Activated CD4-positive, alpha-beta T cell treated with anti-CD3 and anti-CD28 coated beads for 1 hour (primary cell): ENCODE measurements around the gene NTSR1.

ENCODE experiments used
- DNase-seq: peaks from one replicate; pipeline ENCODE4 v3.0.0-alpha.2; 2020

The NTSR1 gene

DNA sequence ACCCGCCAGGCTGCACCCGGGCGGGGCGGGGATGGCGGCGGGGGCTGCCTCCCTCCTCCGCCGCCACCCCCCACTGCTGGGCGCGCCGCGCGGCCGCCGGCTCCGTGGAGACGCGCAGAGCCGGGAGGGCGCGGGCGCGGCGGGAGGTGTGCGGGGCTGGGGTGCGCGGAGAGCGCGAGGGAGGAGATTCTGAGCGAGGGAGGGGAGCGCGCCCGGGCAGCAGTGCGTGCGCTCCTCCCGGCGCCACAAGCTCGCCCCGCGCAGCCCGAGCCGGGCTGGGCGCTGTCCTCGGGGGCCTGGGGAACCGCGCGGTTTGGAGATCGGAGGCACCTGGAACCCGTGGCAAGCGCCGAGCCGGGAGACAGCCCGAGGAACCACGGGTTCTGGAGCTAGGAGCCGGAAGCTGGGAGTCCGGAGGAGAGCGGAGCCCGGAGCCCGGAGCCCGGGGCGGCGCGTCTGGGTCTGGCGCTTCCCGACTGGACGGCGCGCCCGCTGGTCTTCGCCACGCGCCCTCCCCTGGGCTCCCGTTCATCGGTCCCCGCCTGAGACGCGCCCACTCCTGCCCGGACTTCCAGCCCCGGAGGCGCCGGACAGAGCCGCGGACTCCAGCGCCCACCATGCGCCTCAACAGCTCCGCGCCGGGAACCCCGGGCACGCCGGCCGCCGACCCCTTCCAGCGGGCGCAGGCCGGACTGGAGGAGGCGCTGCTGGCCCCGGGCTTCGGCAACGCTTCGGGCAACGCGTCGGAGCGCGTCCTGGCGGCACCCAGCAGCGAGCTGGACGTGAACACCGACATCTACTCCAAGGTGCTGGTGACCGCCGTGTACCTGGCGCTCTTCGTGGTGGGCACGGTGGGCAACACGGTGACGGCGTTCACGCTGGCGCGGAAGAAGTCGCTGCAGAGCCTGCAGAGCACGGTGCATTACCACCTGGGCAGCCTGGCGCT lies at the start of gene NTSR1:
TSS of gene NTSR1 (plus strand) at position 246 of the 946 bp plus-strand sequence. CDS start at position 618, 372 bp downstream.
- no peak for DNase-seq

DNA sequence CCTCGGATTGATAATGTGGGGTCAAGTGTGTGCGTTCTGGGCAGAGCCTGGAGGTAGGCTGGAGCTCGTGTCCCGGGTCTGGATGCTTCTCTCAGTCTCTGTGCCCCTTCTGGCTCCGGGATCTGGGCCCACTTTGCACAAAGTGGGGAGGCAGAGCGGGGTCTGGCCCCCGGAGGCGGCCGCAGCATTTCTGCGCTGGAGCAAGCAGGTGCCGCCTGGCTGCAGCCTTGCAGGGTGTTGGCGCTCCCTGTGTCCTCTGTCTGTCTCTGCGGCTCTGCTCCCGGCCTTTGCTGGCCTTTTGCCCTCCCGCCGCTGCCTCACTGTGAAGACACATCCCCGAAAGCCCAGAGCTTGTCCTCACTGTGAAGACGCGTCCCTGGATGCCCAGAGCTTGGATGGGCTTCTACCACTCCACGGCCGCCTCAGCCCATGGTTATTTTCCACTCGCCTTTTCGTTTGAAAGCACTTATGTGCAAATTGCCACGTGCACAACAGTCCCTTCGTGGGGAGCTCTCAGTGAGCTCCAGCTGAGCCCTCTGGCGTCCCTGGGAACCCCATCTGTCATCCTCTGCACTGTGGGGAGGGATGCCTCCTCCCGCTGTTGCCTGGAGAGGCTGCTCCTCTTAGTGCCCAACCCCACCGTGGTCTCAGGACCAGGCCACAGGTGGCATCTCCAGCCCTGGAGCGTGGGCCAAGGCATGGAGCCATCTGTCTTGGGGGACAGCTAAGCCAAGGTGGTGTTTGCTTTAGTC lies 49.0 kb upstream of the NTSR1 start:
- no peak for DNase-seq

DNA sequence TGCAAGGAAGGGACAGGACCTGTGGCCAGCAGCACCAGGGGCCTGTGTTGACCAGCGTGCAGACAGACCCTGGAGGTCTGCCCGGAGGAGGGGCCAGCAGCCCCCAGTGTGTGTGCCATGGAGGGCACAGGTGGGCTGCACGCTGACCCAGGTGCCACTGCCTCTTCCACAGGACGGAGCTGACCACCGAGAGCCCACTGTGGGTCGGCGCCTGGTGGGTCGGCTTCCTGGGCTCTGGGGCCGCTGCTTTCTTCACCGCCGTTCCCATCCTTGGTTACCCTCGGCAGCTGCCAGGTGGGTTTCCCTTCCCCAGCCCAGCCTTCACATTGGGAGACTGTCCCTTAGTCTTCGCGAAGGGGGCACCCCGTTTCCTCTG lies 48.4 kb upstream of the NTSR1 start:
- no peak for DNase-seq

DNA sequence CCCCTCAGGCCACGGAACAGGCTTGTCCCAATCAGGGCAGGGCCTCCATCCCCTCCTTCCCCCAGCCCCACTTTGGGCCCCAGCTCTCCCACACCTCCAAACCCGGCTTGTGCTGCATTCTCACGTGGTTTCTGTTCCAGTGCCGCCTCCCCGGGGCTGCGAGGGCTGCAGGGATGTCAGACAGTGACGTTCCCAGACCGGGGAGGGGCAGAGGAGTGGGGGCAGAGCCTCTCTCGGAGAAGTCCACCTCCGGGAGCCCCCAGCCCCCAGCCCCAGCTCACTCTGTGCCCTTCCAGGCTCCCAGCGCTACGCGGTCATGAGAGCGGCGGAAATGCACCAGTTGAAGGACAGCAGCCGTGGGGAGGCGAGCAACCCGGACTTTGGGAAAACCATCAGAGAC lies 47.9 kb upstream of the NTSR1 start:
- DNase-seq, result no peak

DNA sequence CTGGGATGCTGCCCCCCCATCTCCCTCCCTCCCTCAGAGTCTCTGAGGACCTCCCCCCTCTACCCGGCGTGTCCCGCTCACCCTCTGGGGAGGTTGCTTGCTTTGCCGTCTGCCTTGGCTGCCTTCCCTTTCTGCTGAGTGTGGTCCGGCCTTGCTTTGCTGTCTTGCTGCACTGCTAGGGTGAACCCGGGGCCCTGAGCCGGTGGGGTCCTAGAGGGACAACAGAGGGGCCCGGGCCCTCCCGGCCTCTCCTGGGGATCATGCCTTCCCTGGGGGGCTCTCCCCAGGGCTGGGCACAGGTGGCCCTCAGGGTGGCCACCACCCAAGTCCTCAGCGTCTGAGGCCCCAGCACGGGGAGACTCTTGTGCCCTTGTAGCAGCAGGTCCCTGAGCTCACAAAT lies 47.0 kb upstream of the NTSR1 start:
- DNase-seq, result no peak

DNA sequence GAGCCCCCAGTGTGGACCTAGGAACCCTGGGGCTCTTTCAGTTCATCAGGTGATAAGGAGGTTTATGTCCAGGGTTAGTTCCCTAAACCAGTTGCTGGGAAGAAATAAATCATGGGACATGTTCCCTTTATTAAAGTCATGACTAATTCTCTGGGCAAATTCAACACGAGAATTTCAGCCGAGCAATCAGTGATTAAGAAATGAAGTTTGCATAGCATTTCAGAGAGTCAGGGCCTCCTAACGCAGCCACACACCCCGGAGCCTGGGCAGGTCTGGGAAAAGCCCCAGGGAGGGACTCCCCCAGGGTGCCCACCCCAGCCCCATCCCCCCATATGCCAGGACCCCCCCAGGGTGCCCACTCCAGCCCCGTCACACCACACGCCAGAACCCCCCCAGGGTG lies 46.2 kb upstream of the NTSR1 start:
- no peak for DNase-seq

DNA sequence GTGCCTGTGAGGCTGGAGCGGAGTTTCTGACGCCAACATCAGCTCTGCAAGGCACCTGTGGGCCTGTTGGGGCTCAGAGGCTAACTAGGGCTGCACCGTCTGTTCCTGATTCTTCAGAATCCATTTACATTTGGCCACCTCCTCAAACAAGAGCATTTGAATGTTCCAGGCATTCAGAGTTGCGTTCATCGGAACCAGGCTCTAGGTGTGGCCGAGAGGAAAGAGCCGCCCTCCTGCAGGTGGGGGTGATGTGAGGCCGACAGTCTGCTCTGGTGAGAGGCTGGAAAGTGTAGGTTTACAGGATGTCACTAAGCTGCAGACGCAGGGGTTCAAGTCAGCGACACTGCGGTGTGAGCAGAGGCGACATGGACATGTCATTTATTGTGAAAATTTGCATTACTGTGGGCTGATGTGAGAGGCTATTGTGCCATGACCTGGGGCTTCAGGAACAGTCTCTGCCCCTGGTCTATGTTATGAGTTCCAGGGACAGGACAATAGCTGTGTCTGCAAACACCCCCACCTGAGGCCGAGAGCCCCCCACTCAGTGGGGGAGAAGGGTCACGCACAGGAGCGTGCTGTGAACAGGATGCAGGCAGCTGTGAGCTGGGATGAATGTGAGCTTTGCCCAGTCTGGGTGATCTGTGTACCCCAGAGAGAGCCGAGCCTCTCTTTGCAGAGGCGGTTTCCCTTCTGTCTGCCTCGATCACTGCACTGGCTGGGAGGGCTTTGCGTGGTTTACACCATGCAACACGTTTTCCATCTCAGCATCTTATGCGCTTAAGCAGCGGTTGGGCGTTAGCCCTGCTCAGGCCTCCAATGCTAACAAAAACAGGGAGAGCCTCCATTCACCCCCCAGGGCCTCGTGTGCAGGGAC lies 45.3 kb upstream of the NTSR1 start:
- no peak for DNase-seq

DNA sequence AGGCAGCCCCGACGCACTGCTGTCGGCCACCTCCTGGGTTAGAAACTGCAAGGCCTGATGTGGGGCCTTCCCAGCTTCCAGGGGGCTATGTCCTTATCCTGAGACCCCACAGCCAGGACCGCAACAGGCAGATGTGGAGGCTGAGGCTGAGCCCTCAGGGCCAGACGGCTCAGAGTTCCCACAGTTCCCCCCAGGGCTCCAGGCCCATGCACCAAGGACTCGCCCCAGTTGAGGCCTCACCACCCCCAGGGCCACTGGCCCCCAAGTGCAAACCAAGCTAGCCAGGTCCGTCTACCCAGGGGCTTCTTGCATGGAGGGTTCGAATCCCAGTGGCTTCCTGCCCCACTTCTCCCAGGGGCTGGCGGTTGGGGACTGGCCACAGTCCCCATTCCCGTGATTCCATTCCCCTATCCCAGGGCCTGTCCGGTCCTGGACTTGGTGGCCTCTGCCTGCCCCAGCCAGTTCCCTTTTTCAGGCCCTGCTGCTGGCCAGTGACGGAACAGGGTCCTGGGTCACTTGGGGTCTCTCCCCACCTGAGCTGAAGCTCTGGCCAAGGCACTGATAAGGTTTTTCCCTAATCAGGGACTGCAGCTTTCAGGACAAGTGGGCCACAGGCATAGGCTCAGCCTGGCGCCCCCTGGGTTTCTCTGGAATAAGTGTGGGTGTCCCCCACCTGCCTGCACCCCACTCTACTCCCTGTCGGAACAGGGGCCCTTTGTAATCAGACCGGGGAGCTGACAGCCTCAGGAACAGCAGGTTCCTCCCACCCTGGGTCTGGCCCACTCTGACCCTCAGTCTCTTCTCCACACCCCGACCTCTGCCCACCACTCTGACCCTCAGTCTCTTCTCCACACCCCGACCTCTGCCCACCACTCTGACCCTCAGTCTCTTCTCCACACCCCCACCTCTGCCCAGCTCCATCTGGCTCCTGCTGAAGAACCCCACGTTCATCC lies 44.3 kb upstream of the NTSR1 start:
- DNase-seq, result no peak

DNA sequence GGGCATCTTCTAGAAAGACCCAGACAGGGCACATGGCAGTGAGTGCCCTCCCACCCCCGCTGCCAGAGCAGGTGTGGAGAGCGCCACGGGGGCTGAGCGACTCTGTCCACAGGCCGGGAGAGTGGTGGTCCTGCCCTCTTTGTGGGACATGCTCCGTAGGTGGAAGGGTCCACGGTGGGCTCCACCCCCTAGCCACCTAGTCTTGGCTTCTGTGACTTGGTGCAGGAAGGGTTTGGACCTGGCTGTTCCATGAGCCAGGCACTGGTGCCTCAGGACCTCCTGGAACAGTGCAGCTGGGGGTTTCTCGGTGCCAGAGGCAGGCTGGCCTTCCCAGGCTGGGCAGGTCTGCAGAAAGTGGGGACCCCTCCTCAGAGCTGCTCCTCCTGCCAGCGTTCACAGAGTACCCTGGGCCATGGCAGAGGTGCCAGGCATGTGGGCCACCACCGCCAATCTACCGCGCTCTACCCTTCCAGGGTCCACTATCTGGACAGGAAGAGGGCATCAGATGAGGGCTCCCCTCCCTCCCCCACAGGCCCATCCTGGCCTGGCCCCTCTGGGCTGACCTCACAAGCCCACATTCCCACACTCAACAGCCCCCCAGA lies 43.4 kb upstream of the NTSR1 start:
- no peak for DNase-seq

DNA sequence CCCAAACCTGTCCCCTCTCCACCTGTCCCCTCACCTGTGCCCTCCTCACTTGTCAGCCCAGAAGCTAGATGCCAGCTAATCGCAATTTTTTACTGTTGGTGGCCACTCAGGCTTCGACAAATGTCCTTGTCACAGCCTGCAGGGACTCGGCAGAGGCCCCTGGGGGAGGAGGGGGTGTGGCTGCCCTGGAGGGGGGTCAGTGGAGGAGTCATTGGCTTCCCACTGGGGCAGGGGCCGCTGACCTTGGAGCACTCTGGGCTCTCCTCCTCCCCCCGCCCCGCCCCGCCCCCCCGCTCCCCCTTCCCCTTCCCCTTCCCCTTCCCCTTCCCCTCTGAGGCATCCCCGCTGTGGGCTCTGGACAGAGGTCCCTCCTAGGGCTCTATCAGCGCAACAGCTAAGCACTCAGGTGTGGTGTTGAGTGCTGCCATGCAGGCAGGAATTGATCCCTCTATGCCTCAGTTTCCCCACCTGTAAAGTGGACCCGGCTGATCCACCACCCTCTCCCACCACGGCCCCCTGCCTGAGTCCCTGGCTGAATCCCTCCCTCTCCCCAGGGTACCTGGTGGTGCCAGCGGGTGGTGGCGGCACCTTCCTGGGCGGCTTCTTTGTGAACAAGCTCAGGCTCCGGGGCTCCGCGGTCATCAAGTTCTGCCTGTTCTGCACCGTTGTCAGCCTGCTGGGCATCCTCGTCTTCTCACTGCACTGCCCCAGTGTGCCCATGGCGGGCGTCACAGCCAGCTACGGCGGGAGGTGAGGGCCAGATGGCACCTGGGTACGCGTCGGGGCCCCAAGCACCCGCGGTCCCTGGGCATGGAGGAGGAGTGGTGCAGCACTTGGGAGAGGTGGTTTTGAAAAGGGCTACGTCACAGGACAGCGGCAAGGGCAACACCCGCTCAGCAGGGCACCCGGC lies 42.6 kb upstream of the NTSR1 start:
- no peak for DNase-seq

DNA sequence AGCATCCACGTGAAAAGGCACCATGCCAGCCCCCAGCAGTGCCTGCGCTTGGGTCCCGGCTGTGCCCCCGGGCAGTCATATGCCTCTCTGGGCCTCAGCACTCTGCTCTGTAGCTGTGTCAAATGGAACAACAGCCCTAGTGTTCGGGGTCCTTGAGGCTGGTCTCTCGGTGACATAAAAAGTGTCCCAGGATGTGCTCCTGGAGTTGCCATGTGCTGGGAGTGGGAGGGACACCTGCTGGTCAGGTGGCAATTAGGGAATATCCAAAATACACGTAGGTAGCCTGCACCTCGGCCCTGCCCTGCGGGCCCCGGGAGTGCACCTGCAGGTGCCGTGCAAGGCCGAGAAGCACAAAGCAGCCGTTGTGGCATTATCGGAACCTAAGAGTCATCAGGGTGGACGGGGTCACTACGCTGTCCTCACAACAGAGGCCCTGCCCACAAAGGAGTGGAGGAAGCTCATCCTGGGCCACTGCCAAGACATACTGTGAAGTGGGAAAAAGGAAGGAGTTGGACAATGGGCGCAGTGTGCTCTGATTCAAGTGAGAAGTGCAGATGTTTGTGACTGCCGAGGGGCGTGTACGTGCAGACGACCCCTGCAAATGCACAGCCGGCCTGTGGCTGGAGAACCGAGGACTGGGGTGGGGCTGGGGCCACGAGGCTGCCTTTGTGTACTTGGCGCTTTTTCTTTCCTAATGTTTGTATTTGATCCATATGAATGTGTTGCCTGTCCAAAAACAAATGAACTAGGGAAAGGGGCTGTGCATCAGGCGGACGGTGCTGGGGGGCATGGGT lies 41.7 kb upstream of the NTSR1 start:
- DNase-seq, result no peak

DNA sequence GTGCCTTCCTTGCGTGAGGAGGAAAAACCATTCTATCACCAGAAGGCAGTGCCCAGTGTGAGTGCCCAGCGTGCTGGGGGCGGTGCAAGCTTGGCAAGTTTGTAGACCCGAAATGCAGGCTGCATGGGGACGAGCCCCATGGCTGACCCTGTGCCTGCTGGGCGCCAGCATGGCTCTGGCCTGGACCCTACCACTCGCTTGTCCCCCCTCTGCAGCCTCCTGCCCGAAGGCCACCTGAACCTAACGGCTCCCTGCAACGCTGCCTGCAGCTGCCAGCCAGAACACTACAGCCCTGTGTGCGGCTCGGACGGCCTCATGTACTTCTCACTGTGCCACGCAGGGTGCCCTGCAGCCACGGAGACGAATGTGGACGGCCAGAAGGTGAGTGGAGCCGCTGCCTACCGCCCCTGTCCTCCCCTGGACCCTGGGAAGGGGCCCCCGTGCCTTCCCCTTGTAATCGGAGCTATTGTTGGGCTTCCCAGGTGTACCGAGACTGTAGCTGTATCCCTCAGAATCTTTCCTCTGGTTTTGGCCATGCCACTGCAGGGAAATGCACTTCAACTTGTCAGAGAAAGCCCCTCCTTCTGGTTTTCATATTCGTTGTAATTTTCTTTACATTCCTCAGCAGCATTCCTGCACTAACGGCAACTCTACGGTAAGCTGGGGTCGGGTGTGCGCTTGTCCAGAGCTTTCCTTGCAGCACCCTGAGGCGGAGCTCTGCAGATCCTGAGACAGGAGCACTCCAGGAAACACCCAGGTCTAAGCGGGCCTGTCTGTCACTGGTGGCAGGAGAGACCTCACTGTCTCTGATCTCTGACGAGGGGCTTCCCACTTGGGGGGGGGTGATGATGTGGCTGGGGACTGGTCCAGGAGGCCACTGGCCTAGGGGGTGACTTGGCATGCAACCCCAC lies 40.9 kb upstream of the NTSR1 start:
- no peak for DNase-seq

DNA sequence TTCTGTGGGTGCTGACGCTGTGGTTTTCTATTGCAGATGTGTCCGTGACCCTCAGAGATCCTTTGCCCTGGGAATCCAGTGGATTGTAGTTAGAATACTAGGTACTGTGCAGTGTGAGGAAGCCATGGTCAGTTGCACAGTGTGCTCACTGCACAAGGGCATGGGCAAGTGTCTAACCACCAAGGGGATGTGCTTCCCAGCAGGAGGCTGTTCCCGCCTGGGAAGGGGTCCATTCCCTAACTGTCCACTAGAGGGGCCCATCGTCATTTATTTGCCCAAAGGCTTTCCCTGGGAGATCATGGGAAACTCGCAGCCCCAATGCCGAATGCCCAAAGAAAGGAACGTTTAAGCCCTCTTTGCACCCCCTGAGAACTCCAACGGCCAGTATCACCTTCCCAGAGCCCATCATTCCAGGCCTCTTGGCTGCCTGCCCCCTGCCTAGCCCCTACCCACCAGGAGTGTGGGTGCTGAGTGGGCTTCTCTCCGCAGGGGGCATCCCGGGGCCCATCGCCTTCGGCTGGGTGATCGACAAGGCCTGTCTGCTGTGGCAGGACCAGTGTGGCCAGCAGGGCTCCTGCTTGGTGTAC lies 40.1 kb upstream of the NTSR1 start:
- no peak for DNase-seq

DNA sequence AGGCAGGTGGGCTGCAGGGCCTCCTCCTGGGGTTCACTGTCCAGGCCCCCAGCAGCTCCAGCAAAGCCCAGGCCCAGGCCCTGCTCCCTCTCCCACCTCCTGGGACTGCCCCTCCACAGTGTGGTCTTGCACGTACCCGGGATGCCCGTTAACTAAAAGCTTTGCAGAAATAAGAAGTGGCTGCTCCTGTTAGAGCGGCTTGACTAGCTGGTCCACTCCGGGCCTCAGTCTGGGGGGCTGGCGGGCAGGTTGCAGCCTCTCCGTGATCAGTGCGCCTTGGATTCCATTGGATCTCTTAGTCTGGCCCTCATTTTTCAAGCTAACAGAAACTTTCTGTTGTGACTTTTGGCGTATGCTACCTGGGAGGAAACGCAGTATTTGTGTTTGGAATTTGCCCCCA lies 39.4 kb upstream of the NTSR1 start:
- no peak for DNase-seq

DNA sequence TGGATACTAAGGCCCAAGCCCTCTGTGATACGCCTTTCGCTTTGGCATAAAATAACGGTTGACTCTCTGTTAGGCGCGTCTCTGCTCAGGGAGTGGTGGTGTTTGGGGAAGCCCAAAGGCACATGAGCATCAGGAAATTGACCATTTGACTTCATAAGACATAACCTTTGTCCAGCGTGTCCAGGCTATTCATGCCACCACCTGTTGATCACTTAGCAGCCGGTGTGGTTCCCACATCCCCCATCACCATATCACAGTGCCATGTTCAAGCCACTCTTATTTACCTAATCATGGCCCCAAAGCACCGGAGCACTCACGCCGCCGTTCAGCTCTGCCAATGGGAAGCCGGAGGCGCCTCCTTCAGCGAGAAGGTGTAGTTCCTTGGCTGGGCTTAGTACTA lies 38.5 kb upstream of the NTSR1 start:
- DNase-seq, result no peak

DNA sequence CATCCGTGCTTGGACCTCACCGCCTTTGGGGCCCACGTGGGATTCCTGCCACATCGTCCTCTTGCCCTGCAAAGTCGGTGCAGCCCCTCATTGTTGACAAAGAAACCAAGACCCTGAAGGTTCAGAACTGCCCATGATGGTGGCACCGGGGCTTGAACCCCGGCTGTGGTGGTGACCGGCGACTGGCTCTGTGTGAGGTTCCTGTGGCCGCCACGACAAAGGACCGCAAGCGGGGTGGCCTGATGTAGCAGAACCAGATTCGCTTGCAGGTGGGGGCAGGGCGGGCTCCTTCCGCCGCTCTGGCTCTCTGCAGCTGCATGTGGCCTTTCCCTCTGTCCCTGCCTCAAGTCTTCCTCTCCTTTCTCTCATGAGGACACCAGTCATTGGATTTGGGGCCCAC lies 37.6 kb upstream of the NTSR1 start:
- no peak for DNase-seq

DNA sequence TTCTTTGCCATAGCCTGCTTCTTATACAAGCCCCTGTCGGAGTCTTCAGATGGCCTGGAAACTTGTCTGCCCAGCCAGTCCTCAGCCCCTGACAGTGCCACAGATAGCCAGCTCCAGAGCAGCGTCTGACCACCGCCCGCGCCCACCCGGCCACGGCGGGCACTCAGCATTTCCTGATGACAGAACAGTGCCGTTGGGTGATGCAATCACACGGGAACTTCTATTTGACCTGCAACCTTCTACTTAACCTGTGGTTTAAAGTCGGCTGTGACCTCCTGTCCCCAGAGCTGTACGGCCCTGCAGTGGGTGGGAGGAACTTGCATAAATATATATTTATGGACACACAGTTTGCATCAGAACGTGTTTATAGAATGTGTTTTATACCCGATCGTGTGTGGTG lies 36.9 kb upstream of the NTSR1 start:
- no peak for DNase-seq

DNA sequence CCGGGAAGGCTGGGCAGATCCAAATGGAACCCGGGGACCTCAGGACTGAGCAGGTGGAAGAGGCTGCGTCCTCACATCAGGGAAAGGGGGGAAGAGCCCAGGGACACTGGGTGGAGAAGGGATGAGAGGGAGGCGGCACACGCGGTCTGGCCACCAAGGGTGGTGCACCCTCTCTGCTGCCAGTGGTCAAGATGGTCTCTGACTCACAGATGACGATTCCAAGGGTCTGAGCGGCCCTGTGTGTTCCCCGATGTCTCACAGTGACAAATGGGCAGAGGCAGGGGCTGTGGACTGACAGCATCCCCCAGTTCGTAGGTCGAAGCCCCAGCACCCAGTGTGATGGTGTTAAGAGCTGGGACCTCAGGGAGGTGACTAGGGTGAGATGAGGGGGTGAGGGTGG lies 34.3 kb upstream of the NTSR1 start:
- DNase-seq, result no peak
